ENCODE measurements around the gene NHERF1. TPM values are rescaled to one million over a fixed set of nuclear protein-coding genes. Genes with fewer than 3 reads are reported as not detected.
A peak's percentile ranks its signal among the peaks of the same experiment; 100 is the strongest.

The NHERF1 gene
- total and polyA plus RNA-seq, 2 donors from 2014 or later = 71.3 to 448 TPM

- H3K27ac ChIP-seq (ENCODE audit: low read depth in 2 of 2, low read length in 2 of 2) = peak overlapping the region in 1 of 2 donors; percentile 32
- no peak for TF ChIP-seq CTCF (IDR thresholded peaks at IDR 0.05; ENCODE audit: borderline replicate concordance, extremely low read depth, insufficient read depth)
Observed at GRCh38 chr17:74752415-74752814, 4.0 kb downstream of the NHERF1 start.

GRCh38 chr17:74752822-74753401 lies 4.5 kb downstream of the NHERF1 start:
- H3K36me3 ChIP-seq (ENCODE audit: control insufficient read depth in 2 of 3, insufficient read depth in 3 of 3, low read length in 3 of 3) = peaks cover 0 to 3% (median 2%) of the 10 kb centered on the region in 3 donors
- H3K9me3 ChIP-seq (ENCODE audit: control insufficient read depth in 2 of 3, insufficient read depth in 1 of 3, low read length in 3 of 3) = no peaks in the 10 kb centered on the region
- H3K4me3 ChIP-seq (ENCODE audit: low read length in 3 of 3) = no peak overlapping the region
- H3K27ac ChIP-seq (ENCODE audit: low read depth in 2 of 2, low read length in 2 of 2) = peak overlapping the region in 1 of 2 donors; percentile 32
- DNase-seq (no peak), FAIRE-seq (no peak)
- intact Hi-C loops (cut with DNase I) = no loop called here
- no peak overlapping the region for H3K9ac ChIP-seq (ENCODE audit: low read length in 3 of 3)
- no peak for TF ChIP-seq CTCF (IDR thresholded peaks at IDR 0.05; ENCODE audit: borderline replicate concordance, extremely low read depth, insufficient read depth)
- peaks cover 0 to 43% (median 22%) of the 10 kb centered on the region in 3 donors for H3K4me1 ChIP-seq (ENCODE audit: control insufficient read depth in 2 of 3, insufficient read depth in 2 of 3, low read depth in 1 of 3, low read length in 3 of 3)
- H3K27me3 ChIP-seq (ENCODE audit: control insufficient read depth, insufficient read depth, low read length) = no peaks in the 10 kb centered on the region

More at GRCh38 chr17:74752415-74752814, 4.0 kb downstream of the NHERF1 start:
- Histone ChIP-seq H3K4me1 (ENCODE audit: control insufficient read depth in 2 of 3, insufficient read depth in 2 of 3, low read depth in 1 of 3, low read length in 3 of 3) (peaks cover 0 to 42% (median 21%) of the 10 kb centered on the region in 3 donors), H3K36me3 (ENCODE audit: control insufficient read depth in 2 of 3, insufficient read depth in 3 of 3, low read length in 3 of 3) (peaks cover 0 to 3% (median 2%) of the 10 kb centered on the region in 3 donors), H3K4me3 (ENCODE audit: low read length in 3 of 3) (no peak overlapping the region), H3K9ac (ENCODE audit: low read length in 3 of 3) (no peak overlapping the region), H3K9me3 (ENCODE audit: control insufficient read depth in 2 of 3, insufficient read depth in 1 of 3, low read length in 3 of 3) (no peaks in the 10 kb centered on the region), H3K27me3 (ENCODE audit: control insufficient read depth, insufficient read depth, low read length) (no peaks in the 10 kb centered on the region)
- FAIRE-seq (no peak), DNase-seq (no peak)
- intact Hi-C loops (cut with DNase I) = no loop called here

- Histone ChIP-seq H3K27me3 (ENCODE audit: control insufficient read depth, insufficient read depth, low read length) (no peaks in the 10 kb centered on the region), H3K9me3 (ENCODE audit: control insufficient read depth in 2 of 3, insufficient read depth in 1 of 3, low read length in 3 of 3) (no peaks in the 10 kb centered on the region), H3K36me3 (ENCODE audit: control insufficient read depth in 2 of 3, insufficient read depth in 3 of 3, low read length in 3 of 3) (peaks cover 0 to 3% (median 2%) of the 10 kb centered on the region in 3 donors), H3K4me3 (ENCODE audit: low read length in 3 of 3) (no peak overlapping the region), H3K9ac (ENCODE audit: low read length in 3 of 3) (no peak overlapping the region), H3K27ac (ENCODE audit: low read depth in 2 of 2, low read length in 2 of 2) (no peak overlapping the region), H3K4me1 (ENCODE audit: control insufficient read depth in 2 of 3, insufficient read depth in 2 of 3, low read depth in 1 of 3, low read length in 3 of 3) (peaks cover 2 to 52% (median 29%) of the 10 kb centered on the region in 3 donors)
- no peak for TF ChIP-seq CTCF (IDR thresholded peaks at IDR 0.05; ENCODE audit: borderline replicate concordance, extremely low read depth, insufficient read depth)
- no peak for DNase-seq
- FAIRE-seq = no peak
- intact Hi-C loops (cut with DNase I) = no loop called here
Observed at GRCh38 chr17:74754832-74755231, 6.4 kb downstream of the NHERF1 start.
